ENCODE data around the gene SAMD7. TPM values are rescaled to one million over a fixed set of nuclear protein-coding genes. Genes with fewer than 3 reads are reported as not detected.

The SAMD7 gene
- total and polyA plus RNA-seq, 2 experiments from 2014 or later, result not detected

DNA sequence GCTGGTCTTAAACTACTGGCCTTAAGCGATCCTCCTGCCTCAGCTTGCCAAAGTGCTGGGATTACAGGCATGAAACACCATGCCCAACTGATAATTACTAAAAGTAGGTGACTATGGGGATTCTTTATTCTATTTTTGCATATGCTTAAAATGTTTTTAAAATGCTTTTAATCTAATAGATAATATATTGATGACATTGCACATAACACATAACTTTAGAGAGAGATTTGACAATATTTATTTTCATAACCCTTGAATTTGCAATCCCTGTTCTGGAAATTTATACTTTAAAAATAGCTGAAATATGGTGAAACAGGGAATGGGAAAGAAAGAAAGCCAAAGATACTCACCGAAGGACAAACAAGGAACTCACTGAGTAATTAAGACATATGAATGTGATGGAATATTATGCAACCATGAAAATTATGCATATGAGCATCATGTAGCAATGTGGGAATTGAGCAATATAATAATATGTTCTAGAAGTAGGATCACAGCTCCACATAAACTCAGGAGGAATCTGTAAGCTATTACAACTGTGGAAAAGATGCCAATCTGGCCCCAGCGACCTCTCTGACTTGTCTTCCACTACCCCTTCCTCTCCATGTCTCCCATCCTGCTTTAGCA, 43.7 kb upstream of the SAMD7 start:
- no peaks in the 10 kb centered on the region for H3K9me3 ChIP-seq (ENCODE audit: low read depth)
- no peaks in the 10 kb centered on the region for H3K36me3 ChIP-seq
- no peak for DNase-seq (ENCODE audit: low read depth in 1 of 2, low spot score in 1 of 2)
- no peaks in the 10 kb centered on the region for H3K4me1 ChIP-seq (ENCODE audit: low read depth)
- no peak overlapping the region for H3K4me3 ChIP-seq
- H3K27me3 ChIP-seq, result no peaks in the 10 kb centered on the region
- H3K27ac ChIP-seq, result no peak overlapping the region
- TF ChIP-seq CTCF (IDR thresholded peaks at IDR 0.05; ENCODE audit: low read depth, low read length), result no peak

GRCh38 chr3:169868369-169868768, 43.0 kb upstream of the SAMD7 start:
- no peaks in the 10 kb centered on the region for H3K36me3 ChIP-seq
- H3K27ac ChIP-seq, result no peak overlapping the region
- H3K4me1 ChIP-seq (ENCODE audit: low read depth), result no peaks in the 10 kb centered on the region
- H3K27me3 ChIP-seq, result no peaks in the 10 kb centered on the region
- no peak for DNase-seq (ENCODE audit: low read depth in 1 of 2, low spot score in 1 of 2)
- H3K9me3 ChIP-seq (ENCODE audit: low read depth), result no peaks in the 10 kb centered on the region
- no peak overlapping the region for H3K4me3 ChIP-seq
- no peak for TF ChIP-seq CTCF (IDR thresholded peaks at IDR 0.05; ENCODE audit: low read depth, low read length)

DNA sequence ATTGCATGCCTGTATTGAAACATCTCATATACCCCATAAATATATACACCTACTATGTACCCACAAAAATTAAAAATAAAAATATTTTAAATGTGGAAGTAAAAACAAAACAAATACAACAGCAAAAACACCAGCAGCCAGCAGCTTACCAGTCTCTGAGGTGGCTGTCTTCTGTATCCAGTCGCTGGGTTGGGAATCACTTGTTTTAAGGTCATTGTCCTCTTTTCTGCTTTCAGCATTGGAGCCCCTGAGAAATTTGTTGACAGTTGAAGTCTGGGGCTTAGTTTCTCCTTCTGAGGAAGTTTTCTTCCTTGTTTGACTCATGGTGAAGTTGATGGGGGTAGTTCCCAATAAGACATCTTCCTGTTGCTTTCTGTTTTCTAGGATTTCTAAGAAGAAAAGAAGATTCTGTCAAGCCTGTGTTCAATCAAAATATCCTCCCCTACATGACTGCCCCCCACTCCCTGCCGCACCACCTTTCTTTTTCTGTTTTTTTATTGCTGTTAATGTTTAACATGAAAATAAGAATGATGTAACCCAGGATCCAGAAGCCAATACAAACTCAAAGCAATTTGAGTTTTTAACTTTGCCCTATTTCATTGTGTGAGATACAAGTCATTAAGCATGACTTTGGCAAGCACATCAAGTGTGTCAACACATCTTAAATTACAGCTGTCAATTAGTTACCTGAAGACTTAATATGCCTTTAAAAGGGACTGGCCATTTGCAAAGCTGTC, 41.7 kb upstream of the SAMD7 start, which contains the start of gene LRRC31:
Gene LRRC31, minus strand, starts transcription at position 452 of the 737 bp plus-strand sequence. Its CDS starts 128 bp downstream, at position 324.
- Histone ChIP-seq H3K4me1 (ENCODE audit: low read depth) (no peaks in the 10 kb centered on the region), H3K36me3 (no peaks in the 10 kb centered on the region), H3K27me3 (no peaks in the 10 kb centered on the region), H3K4me3 (no peak within 1 kb of the TSS), H3K9me3 (ENCODE audit: low read depth) (no peaks in the 10 kb centered on the region), H3K27ac (no peak within 1 kb of the TSS)
- no peak for DNase-seq (ENCODE audit: low read depth in 1 of 2, low spot score in 1 of 2)
- TF ChIP-seq CTCF (IDR thresholded peaks at IDR 0.05; ENCODE audit: low read depth, low read length), result no peak

GRCh38 chr3:169871129-169871886, 40.1 kb upstream of the SAMD7 start:
- Histone ChIP-seq H3K9me3 (ENCODE audit: low read depth) (no peaks in the 10 kb centered on the region), H3K27ac (no peak overlapping the region), H3K27me3 (no peaks in the 10 kb centered on the region), H3K4me1 (ENCODE audit: low read depth) (no peaks in the 10 kb centered on the region), H3K36me3 (no peaks in the 10 kb centered on the region), H3K4me3 (no peak overlapping the region)
- no peak for DNase-seq (ENCODE audit: low read depth in 1 of 2, low spot score in 1 of 2)
- no peak for TF ChIP-seq CTCF (IDR thresholded peaks at IDR 0.05; ENCODE audit: low read depth, low read length)

- TF ChIP-seq CTCF (IDR thresholded peaks at IDR 0.05; ENCODE audit: low read depth, low read length), result no peak
- no peak overlapping the region for H3K27ac ChIP-seq
- no peaks in the 10 kb centered on the region for H3K4me1 ChIP-seq (ENCODE audit: low read depth)
- no peaks in the 10 kb centered on the region for H3K27me3 ChIP-seq
- H3K9me3 ChIP-seq (ENCODE audit: low read depth), result no peaks in the 10 kb centered on the region
- DNase-seq (ENCODE audit: low read depth in 1 of 2, low spot score in 1 of 2), result no peak
- no peak overlapping the region for H3K4me3 ChIP-seq
- no peaks in the 10 kb centered on the region for H3K36me3 ChIP-seq
Measured at GRCh38 chr3:169879013-169879557, 32.3 kb upstream of the SAMD7 start.
